NCI-H2227 treated with DMSO at 0.1 percent for 48 hours (cell line): ENCODE results near the gene STAT2.
"Not testable (repeated sequence)": the region's sequence is repeated elsewhere in the genome, so short reads cannot be mapped to it uniquely, and the experiment has no call there.

Experiments
- DNase-seq: peaks from one replicate; lab custom pipeline; 2025; lab: John Stamatoyannopoulos, UW

STAT2 gene

GRCh38 chr12:56330936-56331490 lies 28.9 kb downstream of the STAT2 start:
- DNase-seq = no peak

GRCh38 chr12:56326533-56326932 lies 33.4 kb downstream of the STAT2 start:
- DNase-seq = no peak

- no peak for DNase-seq
These were observed 33.8 kb downstream of the STAT2 start for GRCh38 chr12:56326126-56326525.

GRCh38 chr12:56324206-56324605 lies 35.7 kb downstream of the STAT2 start:
- no peak for DNase-seq

- not testable (repeated sequence) for DNase-seq
These were observed 38.3 kb downstream of the STAT2 start for GRCh38 chr12:56321610-56322009.

GRCh38 chr12:56321027-56321426 lies 38.9 kb downstream of the STAT2 start:
- DNase-seq = no peak

GRCh38 chr12:56317675-56318074 lies 42.2 kb downstream of the STAT2 start:
- no peak for DNase-seq

GRCh38 chr12:56315622-56316473 lies 44.1 kb downstream of the STAT2 start, which contains the start of gene CNPY2:
TSS of gene CNPY2 (minus strand) at chr12:56315988. CDS start at chr12:56315217, 771 bp downstream.
- peak; percentile 91 for DNase-seq

- DNase-seq = no peak
These were observed 44.7 kb downstream of the STAT2 start for GRCh38 chr12:56315249-56315621.

GRCh38 chr12:56311003-56311402 lies 48.9 kb downstream of the STAT2 start:
- DNase-seq = no peak

- no peak for DNase-seq
These were observed 51.2 kb downstream of the STAT2 start for GRCh38 chr12:56308714-56309113.

GRCh38 chr12:56307221-56307965 lies 52.5 kb downstream of the STAT2 start:
- DNase-seq = no peak

GRCh38 chr12:56304872-56305590 lies 54.9 kb downstream of the STAT2 start:
- DNase-seq = no peak

- DNase-seq = no peak
These were observed 55.6 kb downstream of the STAT2 start for GRCh38 chr12:56304276-56304675.

- no peak for DNase-seq
These were observed 59.1 kb downstream of the STAT2 start for GRCh38 chr12:56300644-56301464.

GRCh38 chr12:56299853-56300643 lies 59.9 kb downstream of the STAT2 start, which contains the start of gene CS:
TSS of gene CS (minus strand) at chr12:56300330. CDS start at chr12:56300201, 129 bp downstream.
- DNase-seq = peak; percentile 95

GRCh38 chr12:56299308-56299852 lies 60.5 kb downstream of the STAT2 start:
- DNase-seq = peak; percentile 23

- no peak for DNase-seq
These were observed 61.1 kb downstream of the STAT2 start for GRCh38 chr12:56298828-56299227.

GRCh38 chr12:56297400-56297799 lies 62.5 kb downstream of the STAT2 start:
- DNase-seq = no peak

- DNase-seq = no peak
These were observed 63.6 kb downstream of the STAT2 start for GRCh38 chr12:56296295-56296694.
